Caco-2 (cell line): ENCODE measurements around the gene C11orf97. TPM values are rescaled to one million over a fixed set of nuclear protein-coding genes. Genes with fewer than 3 reads are reported as not detected.
A peak's percentile ranks its signal among the peaks of the same experiment; 100 is the strongest.

Experiments used
- BruUV-seq: library from RNA; stranded (reverse); fragments of 400-500 nt; replicated peaks from 2 replicates; lab custom pipeline; 2021; lab: Mats Ljungman, UMichigan
- CTCF ChIA-PET: fragments of 300-600 bp; sonication (Branson Sonifier 250); formaldehyde crosslinking; loops from one replicate; lab custom pipeline; 2022; ENCODE audit warnings: antibody characterized with exemption; lab: Charles Lee
- POLR2A ChIA-PET: fragments of 300-600 bp; sonication (Branson Sonifier 250); formaldehyde crosslinking; loops from one replicate; lab custom pipeline; 2022; ENCODE audit warnings: antibody characterized with exemption; lab: Charles Lee
- DNase-seq, 2 experiments: peaks; one replicate each; pipeline versions ENCODE4 v3.0.0 to v3.0.0-alpha.2; 2020 to 2022
- H3K27me3 ChIP-seq: replicated peaks from 2 replicates; pipeline ENCODE4 v1.6.0; 2011; ENCODE audit warnings: low read length; ENCODE audit not compliant: control insufficient read depth, insufficient read depth
- H3K36me3 ChIP-seq: 2 replicates; pipeline ENCODE4 v1.5.1; 2011; ENCODE audit warnings: low read length; ENCODE audit not compliant: control insufficient read depth, insufficient read depth
- H3K4me1 ChIP-seq: fragments of 250-450 bp; sonication (Bioruptor Pico); 2 replicates; pipeline ENCODE4 v1.5.1; 2020; ENCODE audit warnings: mild to moderate bottlenecking
- H3K4me3 ChIP-seq: 2 replicates; pipeline ENCODE4 v1.5.1; 2011; ENCODE audit warnings: low read depth, mild to moderate bottlenecking, control low read depth, low read length
- H3K9me3 ChIP-seq: fragments of 250-450 bp; sonication (Bioruptor Pico); 2 replicates; pipeline ENCODE4 v1.5.1; 2020; ENCODE audit warnings: mild to moderate bottlenecking, moderate library complexity
- H3K27ac Mint-ChIP-seq: one replicate; pipeline ENCODE4 v1.8.0; 2022; ENCODE audit warnings: mixed read lengths; ENCODE audit not compliant: unreplicated experiment
- H3K27me3 Mint-ChIP-seq: one replicate; pipeline ENCODE4 v1.8.0; 2022; ENCODE audit warnings: mixed read lengths; ENCODE audit not compliant: insufficient read depth, unreplicated experiment
- H3K36me3 Mint-ChIP-seq: one replicate; pipeline ENCODE4 v1.8.0; 2022; ENCODE audit warnings: mild to moderate bottlenecking, mixed read lengths; ENCODE audit not compliant: insufficient read depth, unreplicated experiment
- H3K4me1 Mint-ChIP-seq: one replicate; pipeline ENCODE4 v1.8.0; 2022; ENCODE audit warnings: low read depth, mixed read lengths; ENCODE audit not compliant: unreplicated experiment
- H3K4me3 Mint-ChIP-seq: one replicate; pipeline ENCODE4 v1.8.0; 2022; ENCODE audit warnings: mild to moderate bottlenecking, moderate library complexity, mixed read lengths; ENCODE audit not compliant: unreplicated experiment
- H3K9me3 Mint-ChIP-seq: one replicate; pipeline ENCODE4 v1.8.0; 2022; ENCODE audit warnings: mixed read lengths; ENCODE audit not compliant: unreplicated experiment
- CTCF ChIP-seq, 2 experiments: fragments of 200-600 bp in 1 of 2; IDR thresholded peaks; 1 replicate in 1 of 2; 2 replicates in 1 of 2; pipeline versions ENCODE4 v1.5.1 to v1.8.0; 2011 to 2022; ENCODE audit warnings: antibody characterized with exemption in 1 of 2, control low read depth in 1 of 2, inconsistent platforms in 1 of 2, low read depth in 1 of 2, low read length in 1 of 2, mild to moderate bottlenecking in 1 of 2, moderate library complexity in 1 of 2; ENCODE audit not compliant: insufficient read depth in 1 of 2, severe bottlenecking in 1 of 2, unreplicated experiment in 1 of 2
- intact Hi-C: fragments of 100-400 bp; cut with micrococcal nuclease; formaldehyde crosslinking; loops from one replicate; pipeline ENCODE4 v1.10.0; 2022; ENCODE audit not compliant: unreplicated experiment
- total RNA-seq: library from RNA; stranded (reverse); gene quantifications from 2 replicates; pipeline ENCODE4 v1.2.3, GENCODE V29; 2022

Gene C11orf97
- total RNA-seq, 1 experiment from 2014 or later = not detected

GRCh38 chr11:94559361-94559760 is 47.1 kb downstream of the C11orf97 start:
- no peak overlapping the region for H3K4me3 ChIP-seq
- Mint-ChIP-seq H3K27ac (no peak overlapping the region), H3K27me3 (no peaks in the 10 kb centered on the region), H3K9me3 (no peaks in the 10 kb centered on the region), H3K4me1 (peaks cover 17% of the 10 kb centered on the region), H3K4me3 (no peak overlapping the region), H3K36me3 (no peaks in the 10 kb centered on the region)
- BruUV-seq = no TSS peak
- no peak for DNase-seq
- no peaks in the 10 kb centered on the region for H3K36me3 ChIP-seq
- H3K4me1 ChIP-seq = peaks cover 19% of the 10 kb centered on the region
- TF ChIP-seq CTCF (IDR thresholded peaks at IDR 0.05; ENCODE audit: insufficient read depth in 1 of 2, low read depth in 1 of 2, low read length in 1 of 2, severe bottlenecking in 1 of 2, unreplicated experiment in 1 of 2) = no peak
- H3K9me3 ChIP-seq = no peaks in the 10 kb centered on the region
- no peaks in the 10 kb centered on the region for H3K27me3 ChIP-seq
- intact Hi-C loops = no loop called here
- ChIA-PET POLR2A (no interaction called here), CTCF (interaction anchor here (0.7 kb wide), 1 partner anchor 29 kb away, joined by 3 read pairs; no protein-coding TSS in a partner anchor)

GRCh38 chr11:94560834-94561233 is 48.6 kb downstream of the C11orf97 start:
- CTCF ChIA-PET = interaction anchor here (0.7 kb wide), 1 partner anchor 47 kb away, joined by 4 read pairs; no protein-coding TSS in a partner anchor
- no peaks in the 10 kb centered on the region for H3K36me3 Mint-ChIP-seq
- no peak overlapping the region for H3K4me3 Mint-ChIP-seq
- POLR2A ChIA-PET = no interaction called here
- peaks cover 18% of the 10 kb centered on the region for H3K4me1 Mint-ChIP-seq
- intact Hi-C loops = loop anchor here (2.0 kb wide), 1 partner anchor 14 kb away; no protein-coding TSS in a partner anchor
- H3K9me3 Mint-ChIP-seq = no peaks in the 10 kb centered on the region
- BruUV-seq = no TSS peak
- no peaks in the 10 kb centered on the region for H3K27me3 Mint-ChIP-seq
- no peak for DNase-seq
- Histone ChIP-seq H3K36me3 (no peaks in the 10 kb centered on the region), H3K4me3 (no peak overlapping the region), H3K4me1 (peaks cover 16% of the 10 kb centered on the region), H3K9me3 (no peaks in the 10 kb centered on the region), H3K27me3 (no peaks in the 10 kb centered on the region)
- H3K27ac Mint-ChIP-seq = no peak overlapping the region
- no peak for TF ChIP-seq CTCF (IDR thresholded peaks at IDR 0.05; ENCODE audit: insufficient read depth in 1 of 2, low read depth in 1 of 2, low read length in 1 of 2, severe bottlenecking in 1 of 2, unreplicated experiment in 1 of 2)

GRCh38 chr11:94563176-94563847 is 51.1 kb downstream of the C11orf97 start:
- Histone ChIP-seq H3K9me3 (no peaks in the 10 kb centered on the region; the same call in 1 of the 2 replicates), H3K4me1 (peaks cover 16% of the 10 kb centered on the region), H3K36me3 (no peaks in the 10 kb centered on the region), H3K4me3 (no peak overlapping the region), H3K27me3 (no peaks in the 10 kb centered on the region)
- intact Hi-C loops = loop anchor here (1.0 kb wide), 1 partner anchor 44 kb away; no protein-coding TSS in a partner anchor
- no peaks in the 10 kb centered on the region for H3K36me3 Mint-ChIP-seq
- peak in 1 of 2 experiments; percentile 14 for TF ChIP-seq CTCF (IDR thresholded peaks at IDR 0.05; ENCODE audit: insufficient read depth in 1 of 2, low read depth in 1 of 2, low read length in 1 of 2, severe bottlenecking in 1 of 2, unreplicated experiment in 1 of 2)
- H3K27ac Mint-ChIP-seq = no peak overlapping the region
- H3K27me3 Mint-ChIP-seq = no peaks in the 10 kb centered on the region
- CTCF ChIA-PET = no interaction called here
- no TSS peak for BruUV-seq
- H3K4me3 Mint-ChIP-seq = no peak overlapping the region
- H3K4me1 Mint-ChIP-seq = peaks cover 18% of the 10 kb centered on the region
- DNase-seq = no peak
- POLR2A ChIA-PET = interaction anchor here (0.6 kb wide), 1 partner anchor 716 kb away, joined by 4 read pairs; no protein-coding TSS in a partner anchor
- no peaks in the 10 kb centered on the region for H3K9me3 Mint-ChIP-seq
